ENCODE results near the gene PPP2R5B. TPM values are rescaled to one million over a fixed set of nuclear protein-coding genes. Genes with fewer than 3 reads are reported as not detected.

PPP2R5B gene
- total RNA-seq, 1 experiment from 2014 or later = 8.7 TPM

DNA sequence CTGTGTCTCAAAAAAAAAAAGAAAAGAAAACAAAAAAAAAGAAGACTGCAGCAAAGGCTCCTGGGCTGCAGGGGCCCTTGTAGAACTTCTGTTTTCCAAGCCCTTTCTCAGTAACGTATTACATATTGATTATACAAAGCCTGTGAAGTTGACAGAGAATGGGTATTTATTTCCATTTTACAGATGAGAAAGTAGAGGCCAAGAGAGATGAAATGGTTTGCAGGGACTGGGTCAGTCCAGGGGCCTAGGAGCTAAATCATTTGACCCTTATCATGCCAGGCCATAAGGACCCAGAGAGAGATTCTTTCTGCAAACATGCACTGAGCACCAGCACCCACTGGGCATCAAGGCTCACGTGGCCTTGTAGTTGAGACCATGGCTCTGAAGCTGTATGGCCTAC is 4.5 kb downstream of the PPP2R5B start:
- ChIA-PET POLR2A (no interaction called here), CTCF (no interaction called here)
- H3K27me3 Mint-ChIP-seq (ENCODE audit: low read depth) = no peaks in the 10 kb centered on the region

More for the DNA sequence above, 4.5 kb downstream of the PPP2R5B start:
- H3K9me3 Mint-ChIP-seq = no peaks in the 10 kb centered on the region
- H3K4me3 Mint-ChIP-seq = no peak overlapping the region
- no peaks in the 10 kb centered on the region; the same call in 1 of the 2 replicates for H3K4me1 Mint-ChIP-seq
- no peak overlapping the region for H3K27ac Mint-ChIP-seq
- DNase-seq (ENCODE audit: low spot score) = no peak
- no peak for ATAC-seq
- TF ChIP-seq CBFB (CRISPR knock-in tag; IDR thresholded peaks at IDR 0.05; ENCODE audit: low read depth) (no peak), SP1 (CRISPR knock-in tag; conservative IDR thresholded peaks at IDR 0.05) (no peak), ZNF416 (CRISPR knock-in tag; IDR thresholded peaks at IDR 0.05) (no peak), RELA (CRISPR knock-in tag; IDR thresholded peaks at IDR 0.05; ENCODE audit: borderline replicate concordance) (no peak), ZNF219 (CRISPR knock-in tag; IDR thresholded peaks at IDR 0.05; ENCODE audit: borderline replicate concordance) (no peak), SMAD4 (CRISPR knock-in tag; IDR thresholded peaks at IDR 0.05) (no peak), ZNF232 (CRISPR knock-in tag; IDR thresholded peaks at IDR 0.05) (no peak), TEAD1 (CRISPR knock-in tag; IDR thresholded peaks at IDR 0.05) (no peak), ZNF138 (CRISPR knock-in tag; conservative IDR thresholded peaks at IDR 0.05) (no peak)
- TF ChIP-seq, protein P1, sequence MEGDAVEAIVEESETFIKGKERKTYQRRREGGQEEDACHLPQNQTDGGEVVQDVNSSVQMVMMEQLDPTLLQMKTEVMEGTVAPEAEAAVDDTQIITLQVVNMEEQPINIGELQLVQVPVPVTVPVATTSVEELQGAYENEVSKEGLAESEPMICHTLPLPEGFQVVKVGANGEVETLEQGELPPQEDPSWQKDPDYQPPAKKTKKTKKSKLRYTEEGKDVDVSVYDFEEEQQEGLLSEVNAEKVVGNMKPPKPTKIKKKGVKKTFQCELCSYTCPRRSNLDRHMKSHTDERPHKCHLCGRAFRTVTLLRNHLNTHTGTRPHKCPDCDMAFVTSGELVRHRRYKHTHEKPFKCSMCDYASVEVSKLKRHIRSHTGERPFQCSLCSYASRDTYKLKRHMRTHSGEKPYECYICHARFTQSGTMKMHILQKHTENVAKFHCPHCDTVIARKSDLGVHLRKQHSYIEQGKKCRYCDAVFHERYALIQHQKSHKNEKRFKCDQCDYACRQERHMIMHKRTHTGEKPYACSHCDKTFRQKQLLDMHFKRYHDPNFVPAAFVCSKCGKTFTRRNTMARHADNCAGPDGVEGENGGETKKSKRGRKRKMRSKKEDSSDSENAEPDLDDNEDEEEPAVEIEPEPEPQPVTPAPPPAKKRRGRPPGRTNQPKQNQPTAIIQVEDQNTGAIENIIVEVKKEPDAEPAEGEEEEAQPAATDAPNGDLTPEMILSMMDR (IDR thresholded peaks at IDR 0.05) = no peak
- TF ChIP-seq, protein P2, sequence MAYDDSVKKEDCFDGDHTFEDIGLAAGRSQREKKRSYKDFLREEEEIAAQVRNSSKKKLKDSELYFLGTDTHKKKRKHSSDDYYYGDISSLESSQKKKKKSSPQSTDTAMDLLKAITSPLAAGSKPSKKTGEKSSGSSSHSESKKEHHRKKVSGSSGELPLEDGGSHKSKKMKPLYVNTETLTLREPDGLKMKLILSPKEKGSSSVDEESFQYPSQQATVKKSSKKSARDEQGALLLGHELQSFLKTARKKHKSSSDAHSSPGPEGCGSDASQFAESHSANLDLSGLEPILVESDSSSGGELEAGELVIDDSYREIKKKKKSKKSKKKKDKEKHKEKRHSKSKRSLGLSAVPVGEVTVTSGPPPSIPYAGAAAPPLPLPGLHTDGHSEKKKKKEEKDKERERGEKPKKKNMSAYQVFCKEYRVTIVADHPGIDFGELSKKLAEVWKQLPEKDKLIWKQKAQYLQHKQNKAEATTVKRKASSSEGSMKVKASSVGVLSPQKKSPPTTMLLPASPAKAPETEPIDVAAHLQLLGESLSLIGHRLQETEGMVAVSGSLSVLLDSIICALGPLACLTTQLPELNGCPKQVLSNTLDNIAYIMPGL (CRISPR knock-in tag; IDR thresholded peaks at IDR 0.05) = no peak
- TF ChIP-seq, protein P3, sequence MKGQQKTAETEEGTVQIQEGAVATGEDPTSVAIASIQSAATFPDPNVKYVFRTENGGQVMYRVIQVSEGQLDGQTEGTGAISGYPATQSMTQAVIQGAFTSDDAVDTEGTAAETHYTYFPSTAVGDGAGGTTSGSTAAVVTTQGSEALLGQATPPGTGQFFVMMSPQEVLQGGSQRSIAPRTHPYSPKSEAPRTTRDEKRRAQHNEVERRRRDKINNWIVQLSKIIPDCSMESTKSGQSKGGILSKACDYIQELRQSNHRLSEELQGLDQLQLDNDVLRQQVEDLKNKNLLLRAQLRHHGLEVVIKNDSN (CRISPR knock-in tag; IDR thresholded peaks at IDR 0.05) = no peak
- TF ChIP-seq, protein P4, sequence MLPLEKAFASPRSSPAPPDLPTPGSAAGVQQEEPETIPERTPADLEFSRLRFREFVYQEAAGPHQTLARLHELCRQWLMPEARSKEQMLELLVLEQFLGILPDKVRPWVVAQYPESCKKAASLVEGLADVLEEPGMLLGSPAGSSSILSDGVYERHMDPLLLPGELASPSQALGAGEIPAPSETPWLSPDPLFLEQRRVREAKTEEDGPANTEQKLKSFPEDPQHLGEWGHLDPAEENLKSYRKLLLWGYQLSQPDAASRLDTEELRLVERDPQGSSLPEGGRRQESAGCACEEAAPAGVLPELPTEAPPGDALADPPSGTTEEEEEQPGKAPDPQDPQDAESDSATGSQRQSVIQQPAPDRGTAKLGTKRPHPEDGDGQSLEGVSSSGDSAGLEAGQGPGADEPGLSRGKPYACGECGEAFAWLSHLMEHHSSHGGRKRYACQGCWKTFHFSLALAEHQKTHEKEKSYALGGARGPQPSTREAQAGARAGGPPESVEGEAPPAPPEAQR (CRISPR knock-in tag; IDR thresholded peaks at IDR 0.05) = no peak
- TF ChIP-seq, protein P5, sequence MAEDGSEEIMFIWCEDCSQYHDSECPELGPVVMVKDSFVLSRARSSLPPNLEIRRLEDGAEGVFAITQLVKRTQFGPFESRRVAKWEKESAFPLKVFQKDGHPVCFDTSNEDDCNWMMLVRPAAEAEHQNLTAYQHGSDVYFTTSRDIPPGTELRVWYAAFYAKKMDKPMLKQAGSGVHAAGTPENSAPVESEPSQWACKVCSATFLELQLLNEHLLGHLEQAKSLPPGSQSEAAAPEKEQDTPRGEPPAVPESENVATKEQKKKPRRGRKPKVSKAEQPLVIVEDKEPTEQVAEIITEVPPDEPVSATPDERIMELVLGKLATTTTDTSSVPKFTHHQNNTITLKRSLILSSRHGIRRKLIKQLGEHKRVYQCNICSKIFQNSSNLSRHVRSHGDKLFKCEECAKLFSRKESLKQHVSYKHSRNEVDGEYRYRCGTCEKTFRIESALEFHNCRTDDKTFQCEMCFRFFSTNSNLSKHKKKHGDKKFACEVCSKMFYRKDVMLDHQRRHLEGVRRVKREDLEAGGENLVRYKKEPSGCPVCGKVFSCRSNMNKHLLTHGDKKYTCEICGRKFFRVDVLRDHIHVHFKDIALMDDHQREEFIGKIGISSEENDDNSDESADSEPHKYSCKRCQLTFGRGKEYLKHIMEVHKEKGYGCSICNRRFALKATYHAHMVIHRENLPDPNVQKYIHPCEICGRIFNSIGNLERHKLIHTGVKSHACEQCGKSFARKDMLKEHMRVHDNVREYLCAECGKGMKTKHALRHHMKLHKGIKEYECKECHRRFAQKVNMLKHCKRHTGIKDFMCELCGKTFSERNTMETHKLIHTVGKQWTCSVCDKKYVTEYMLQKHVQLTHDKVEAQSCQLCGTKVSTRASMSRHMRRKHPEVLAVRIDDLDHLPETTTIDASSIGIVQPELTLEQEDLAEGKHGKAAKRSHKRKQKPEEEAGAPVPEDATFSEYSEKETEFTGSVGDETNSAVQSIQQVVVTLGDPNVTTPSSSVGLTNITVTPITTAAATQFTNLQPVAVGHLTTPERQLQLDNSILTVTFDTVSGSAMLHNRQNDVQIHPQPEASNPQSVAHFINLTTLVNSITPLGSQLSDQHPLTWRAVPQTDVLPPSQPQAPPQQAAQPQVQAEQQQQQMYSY (CRISPR knock-in tag; IDR thresholded peaks at IDR 0.05) = no peak
- TF ChIP-seq, protein P6, sequence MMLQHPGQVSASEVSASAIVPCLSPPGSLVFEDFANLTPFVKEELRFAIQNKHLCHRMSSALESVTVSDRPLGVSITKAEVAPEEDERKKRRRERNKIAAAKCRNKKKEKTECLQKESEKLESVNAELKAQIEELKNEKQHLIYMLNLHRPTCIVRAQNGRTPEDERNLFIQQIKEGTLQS (CRISPR knock-in tag; conservative IDR thresholded peaks at IDR 0.05) = no peak
- TF ChIP-seq, protein P7, sequence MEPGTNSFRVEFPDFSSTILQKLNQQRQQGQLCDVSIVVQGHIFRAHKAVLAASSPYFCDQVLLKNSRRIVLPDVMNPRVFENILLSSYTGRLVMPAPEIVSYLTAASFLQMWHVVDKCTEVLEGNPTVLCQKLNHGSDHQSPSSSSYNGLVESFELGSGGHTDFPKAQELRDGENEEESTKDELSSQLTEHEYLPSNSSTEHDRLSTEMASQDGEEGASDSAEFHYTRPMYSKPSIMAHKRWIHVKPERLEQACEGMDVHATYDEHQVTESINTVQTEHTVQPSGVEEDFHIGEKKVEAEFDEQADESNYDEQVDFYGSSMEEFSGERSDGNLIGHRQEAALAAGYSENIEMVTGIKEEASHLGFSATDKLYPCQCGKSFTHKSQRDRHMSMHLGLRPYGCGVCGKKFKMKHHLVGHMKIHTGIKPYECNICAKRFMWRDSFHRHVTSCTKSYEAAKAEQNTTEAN (CRISPR knock-in tag; IDR thresholded peaks at IDR 0.05) = no peak
- TF ChIP-seq, protein P8, sequence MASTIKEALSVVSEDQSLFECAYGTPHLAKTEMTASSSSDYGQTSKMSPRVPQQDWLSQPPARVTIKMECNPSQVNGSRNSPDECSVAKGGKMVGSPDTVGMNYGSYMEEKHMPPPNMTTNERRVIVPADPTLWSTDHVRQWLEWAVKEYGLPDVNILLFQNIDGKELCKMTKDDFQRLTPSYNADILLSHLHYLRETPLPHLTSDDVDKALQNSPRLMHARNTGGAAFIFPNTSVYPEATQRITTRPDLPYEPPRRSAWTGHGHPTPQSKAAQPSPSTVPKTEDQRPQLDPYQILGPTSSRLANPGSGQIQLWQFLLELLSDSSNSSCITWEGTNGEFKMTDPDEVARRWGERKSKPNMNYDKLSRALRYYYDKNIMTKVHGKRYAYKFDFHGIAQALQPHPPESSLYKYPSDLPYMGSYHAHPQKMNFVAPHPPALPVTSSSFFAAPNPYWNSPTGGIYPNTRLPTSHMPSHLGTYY (CRISPR knock-in tag; IDR thresholded peaks at IDR 0.05) = no peak
- TF ChIP-seq, protein P9, sequence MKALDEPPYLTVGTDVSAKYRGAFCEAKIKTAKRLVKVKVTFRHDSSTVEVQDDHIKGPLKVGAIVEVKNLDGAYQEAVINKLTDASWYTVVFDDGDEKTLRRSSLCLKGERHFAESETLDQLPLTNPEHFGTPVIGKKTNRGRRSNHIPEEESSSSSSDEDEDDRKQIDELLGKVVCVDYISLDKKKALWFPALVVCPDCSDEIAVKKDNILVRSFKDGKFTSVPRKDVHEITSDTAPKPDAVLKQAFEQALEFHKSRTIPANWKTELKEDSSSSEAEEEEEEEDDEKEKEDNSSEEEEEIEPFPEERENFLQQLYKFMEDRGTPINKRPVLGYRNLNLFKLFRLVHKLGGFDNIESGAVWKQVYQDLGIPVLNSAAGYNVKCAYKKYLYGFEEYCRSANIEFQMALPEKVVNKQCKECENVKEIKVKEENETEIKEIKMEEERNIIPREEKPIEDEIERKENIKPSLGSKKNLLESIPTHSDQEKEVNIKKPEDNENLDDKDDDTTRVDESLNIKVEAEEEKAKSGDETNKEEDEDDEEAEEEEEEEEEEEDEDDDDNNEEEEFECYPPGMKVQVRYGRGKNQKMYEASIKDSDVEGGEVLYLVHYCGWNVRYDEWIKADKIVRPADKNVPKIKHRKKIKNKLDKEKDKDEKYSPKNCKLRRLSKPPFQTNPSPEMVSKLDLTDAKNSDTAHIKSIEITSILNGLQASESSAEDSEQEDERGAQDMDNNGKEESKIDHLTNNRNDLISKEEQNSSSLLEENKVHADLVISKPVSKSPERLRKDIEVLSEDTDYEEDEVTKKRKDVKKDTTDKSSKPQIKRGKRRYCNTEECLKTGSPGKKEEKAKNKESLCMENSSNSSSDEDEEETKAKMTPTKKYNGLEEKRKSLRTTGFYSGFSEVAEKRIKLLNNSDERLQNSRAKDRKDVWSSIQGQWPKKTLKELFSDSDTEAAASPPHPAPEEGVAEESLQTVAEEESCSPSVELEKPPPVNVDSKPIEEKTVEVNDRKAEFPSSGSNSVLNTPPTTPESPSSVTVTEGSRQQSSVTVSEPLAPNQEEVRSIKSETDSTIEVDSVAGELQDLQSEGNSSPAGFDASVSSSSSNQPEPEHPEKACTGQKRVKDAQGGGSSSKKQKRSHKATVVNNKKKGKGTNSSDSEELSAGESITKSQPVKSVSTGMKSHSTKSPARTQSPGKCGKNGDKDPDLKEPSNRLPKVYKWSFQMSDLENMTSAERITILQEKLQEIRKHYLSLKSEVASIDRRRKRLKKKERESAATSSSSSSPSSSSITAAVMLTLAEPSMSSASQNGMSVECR (CRISPR knock-in tag; IDR thresholded peaks at IDR 0.05; ENCODE audit: borderline replicate concordance) = no peak
- peaks cover 3% of the 10 kb centered on the region for H3K36me3 Mint-ChIP-seq
